ENCODE data around the gene EHD3.

Gene EHD3

GRCh38 chr2:31255911-31256571, 22.1 kb downstream of the EHD3 start:
- ChIA-PET POLR2A (ENCODE audit: low non-redundant PET) (no interaction called here), CTCF (interaction anchor here (1.3 kb wide), 1 partner anchor 544 kb away, joined by 3 read pairs; no protein-coding TSS in a partner anchor)
- no peak overlapping the region for H3K27ac ChIP-seq
- no peak for TF ChIP-seq CTCF (conservative IDR thresholded peaks at IDR 0.05; ENCODE audit: low read depth)
- peak; percentile 56 for DNase-seq (ENCODE audit: low spot score)

- no peak for DNase-seq (ENCODE audit: low spot score)
- H3K27ac ChIP-seq, result no peak overlapping the region
- ChIA-PET POLR2A (ENCODE audit: low non-redundant PET) (no interaction called here), CTCF (no interaction called here)
- TF ChIP-seq CTCF (conservative IDR thresholded peaks at IDR 0.05; ENCODE audit: low read depth), result no peak
Observed at GRCh38 chr2:31256611-31257382, 22.8 kb downstream of the EHD3 start.

GRCh38 chr2:31258351-31258750, 24.4 kb downstream of the EHD3 start:
- no peak overlapping the region for H3K27ac ChIP-seq
- POLR2A ChIA-PET (ENCODE audit: low non-redundant PET), result no interaction called here
- no peak for TF ChIP-seq CTCF (conservative IDR thresholded peaks at IDR 0.05; ENCODE audit: low read depth)

GRCh38 chr2:31259075-31259474, 25.1 kb downstream of the EHD3 start:
- CTCF ChIA-PET, result interaction anchor here (0.6 kb wide), 1 partner anchor 18 kb away, joined by 3 read pairs; no protein-coding TSS in a partner anchor
- POLR2A ChIA-PET (ENCODE audit: low non-redundant PET), result no interaction called here

More at GRCh38 chr2:31258351-31258750, 24.4 kb downstream of the EHD3 start:
- no peak for DNase-seq (ENCODE audit: low spot score)
- CTCF ChIA-PET, result no interaction called here

GRCh38 chr2:31260870-31261269, 26.9 kb downstream of the EHD3 start:
- H3K27ac ChIP-seq, result no peak overlapping the region
- no peak for TF ChIP-seq CTCF (conservative IDR thresholded peaks at IDR 0.05; ENCODE audit: low read depth)
- no peak for DNase-seq (ENCODE audit: low spot score)
- ChIA-PET CTCF (no interaction called here), POLR2A (ENCODE audit: low non-redundant PET) (no interaction called here)

More at GRCh38 chr2:31259075-31259474, 25.1 kb downstream of the EHD3 start:
- no peak overlapping the region for H3K27ac ChIP-seq
- no peak for DNase-seq (ENCODE audit: low spot score)
- TF ChIP-seq CTCF (conservative IDR thresholded peaks at IDR 0.05; ENCODE audit: low read depth), result no peak

- ChIA-PET POLR2A (ENCODE audit: low non-redundant PET) (no interaction called here), CTCF (interaction anchor here (0.7 kb wide), 1 partner anchor 30 kb away, joined by 3 read pairs; no protein-coding TSS in a partner anchor)
- no peak for DNase-seq (ENCODE audit: low spot score)
Observed at GRCh38 chr2:31263636-31264190, 29.8 kb downstream of the EHD3 start.

More at GRCh38 chr2:31263636-31264190, 29.8 kb downstream of the EHD3 start:
- no peak for TF ChIP-seq CTCF (conservative IDR thresholded peaks at IDR 0.05; ENCODE audit: low read depth)
- H3K27ac ChIP-seq, result no peak overlapping the region
